ENCODE results near the gene RAB11FIP4.

Gene RAB11FIP4

DNA sequence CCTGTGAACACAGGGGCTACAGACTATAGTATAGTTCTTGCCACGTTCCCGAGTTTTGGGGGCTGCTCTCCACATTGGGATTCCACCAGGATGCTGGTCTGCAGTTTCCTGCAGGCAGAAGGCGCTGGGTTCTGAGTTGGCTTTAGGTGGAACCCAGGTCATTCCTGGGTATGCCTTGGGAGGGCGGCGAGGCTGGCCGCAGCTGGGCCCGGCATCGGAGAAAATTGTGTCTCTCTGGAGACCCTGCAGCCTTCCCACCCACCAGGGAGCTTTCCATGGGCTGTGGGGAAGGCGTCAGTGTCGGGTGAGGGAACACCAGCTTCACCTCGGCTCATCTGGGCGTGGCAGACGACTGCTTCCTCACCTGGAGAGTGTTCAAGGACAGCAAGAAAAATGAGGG, 183.6 kb downstream of the RAB11FIP4 start:
- TF ChIP-seq, protein P1, sequence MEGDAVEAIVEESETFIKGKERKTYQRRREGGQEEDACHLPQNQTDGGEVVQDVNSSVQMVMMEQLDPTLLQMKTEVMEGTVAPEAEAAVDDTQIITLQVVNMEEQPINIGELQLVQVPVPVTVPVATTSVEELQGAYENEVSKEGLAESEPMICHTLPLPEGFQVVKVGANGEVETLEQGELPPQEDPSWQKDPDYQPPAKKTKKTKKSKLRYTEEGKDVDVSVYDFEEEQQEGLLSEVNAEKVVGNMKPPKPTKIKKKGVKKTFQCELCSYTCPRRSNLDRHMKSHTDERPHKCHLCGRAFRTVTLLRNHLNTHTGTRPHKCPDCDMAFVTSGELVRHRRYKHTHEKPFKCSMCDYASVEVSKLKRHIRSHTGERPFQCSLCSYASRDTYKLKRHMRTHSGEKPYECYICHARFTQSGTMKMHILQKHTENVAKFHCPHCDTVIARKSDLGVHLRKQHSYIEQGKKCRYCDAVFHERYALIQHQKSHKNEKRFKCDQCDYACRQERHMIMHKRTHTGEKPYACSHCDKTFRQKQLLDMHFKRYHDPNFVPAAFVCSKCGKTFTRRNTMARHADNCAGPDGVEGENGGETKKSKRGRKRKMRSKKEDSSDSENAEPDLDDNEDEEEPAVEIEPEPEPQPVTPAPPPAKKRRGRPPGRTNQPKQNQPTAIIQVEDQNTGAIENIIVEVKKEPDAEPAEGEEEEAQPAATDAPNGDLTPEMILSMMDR (IDR thresholded peaks at IDR 0.05; ENCODE audit: low read depth, low read length, missing control alignments): no peak
- no peak overlapping the region for H3K4me3 ChIP-seq (ENCODE audit: low read depth, low read length)

GRCh38 chr17:31579265-31579664, 187.8 kb downstream of the RAB11FIP4 start:
- no peak for DNase-seq (ENCODE audit: low read depth)

More for the DNA sequence above, 183.6 kb downstream of the RAB11FIP4 start:
- no peak for DNase-seq (ENCODE audit: low read depth)

DNA sequence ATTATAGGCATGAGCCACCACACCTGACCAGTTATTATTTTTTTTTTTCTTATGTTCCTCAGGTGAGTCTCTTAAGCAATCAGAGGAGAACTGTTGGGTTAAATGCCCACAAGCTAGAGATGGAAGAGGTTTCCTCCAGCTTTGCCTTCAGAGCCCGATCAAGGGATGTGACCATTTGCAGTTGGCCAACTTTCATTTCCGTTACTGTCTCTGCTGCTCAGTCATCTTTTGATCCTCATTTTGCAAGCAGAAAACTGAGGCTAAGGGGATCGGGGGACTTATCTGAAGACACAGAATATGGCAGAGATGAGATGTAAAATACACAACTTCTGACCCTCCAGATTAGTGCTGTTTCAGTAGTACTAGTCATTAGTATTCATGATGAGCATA, 188.8 kb downstream of the RAB11FIP4 start:
- no peak for DNase-seq (ENCODE audit: low read depth)
- no peak overlapping the region for H3K4me3 ChIP-seq (ENCODE audit: low read depth, low read length)

More at GRCh38 chr17:31579265-31579664, 187.8 kb downstream of the RAB11FIP4 start:
- no peak overlapping the region for H3K4me3 ChIP-seq (ENCODE audit: low read depth, low read length)
- TF ChIP-seq, protein P1 (IDR thresholded peaks at IDR 0.05; ENCODE audit: low read depth, low read length, missing control alignments): no peak

DNA sequence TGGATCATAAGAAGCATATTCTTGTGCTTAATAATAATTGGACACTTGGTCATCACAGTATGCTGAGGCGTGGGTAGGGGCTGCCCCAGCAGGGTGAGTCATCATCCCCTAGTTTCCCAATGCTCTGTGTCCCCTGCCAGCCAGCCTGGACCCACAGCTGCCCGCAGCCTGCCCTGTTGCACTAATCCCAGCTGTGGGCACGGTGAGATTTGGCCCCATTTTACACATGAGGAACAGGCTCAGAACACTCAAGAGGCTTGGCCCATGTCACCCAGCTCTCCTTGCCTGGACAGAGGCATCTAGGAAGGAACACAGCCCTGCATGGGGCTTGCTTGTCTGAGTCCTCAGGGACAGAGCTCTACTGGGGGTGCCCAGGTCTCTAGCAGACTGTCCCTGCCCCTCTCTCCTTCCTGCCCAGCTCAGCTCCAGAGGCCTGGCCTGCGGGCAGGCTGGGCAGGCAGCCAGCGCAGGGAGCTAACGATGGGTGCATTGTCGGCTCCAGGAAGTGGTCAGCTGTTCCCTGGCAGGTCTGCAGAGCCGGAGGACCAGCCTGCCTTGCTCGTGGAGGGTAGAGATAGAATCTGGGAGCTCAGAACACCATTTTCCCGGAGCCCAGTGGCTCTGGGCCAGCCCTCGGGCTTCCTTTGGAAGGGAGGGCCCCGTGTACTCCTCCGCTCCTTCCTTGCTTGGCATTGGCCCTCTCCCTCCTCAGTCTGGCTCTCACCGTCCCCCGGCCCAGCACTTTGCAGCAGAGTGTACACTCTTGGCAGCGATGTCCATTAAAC, 189.4 kb downstream of the RAB11FIP4 start:
- no peak for DNase-seq (ENCODE audit: low read depth)
- H3K4me3 ChIP-seq (ENCODE audit: low read depth, low read length): no peak overlapping the region
- TF ChIP-seq, protein P1 (IDR thresholded peaks at IDR 0.05; ENCODE audit: low read depth, low read length, missing control alignments): no peak

More for the DNA sequence above, 188.8 kb downstream of the RAB11FIP4 start:
- TF ChIP-seq, protein P1 (IDR thresholded peaks at IDR 0.05; ENCODE audit: low read depth, low read length, missing control alignments): no peak

- no peak for DNase-seq (ENCODE audit: low read depth)
Observed at GRCh38 chr17:31581491-31581890, 190.0 kb downstream of the RAB11FIP4 start.

GRCh38 chr17:31582151-31582907, 190.9 kb downstream of the RAB11FIP4 start:
- no peak overlapping the region for H3K4me3 ChIP-seq (ENCODE audit: low read depth, low read length)
- TF ChIP-seq, protein P1 (IDR thresholded peaks at IDR 0.05; ENCODE audit: low read depth, low read length, missing control alignments): no peak
- peak; percentile 3 for DNase-seq (ENCODE audit: low read depth)

More at GRCh38 chr17:31581491-31581890, 190.0 kb downstream of the RAB11FIP4 start:
- H3K4me3 ChIP-seq (ENCODE audit: low read depth, low read length): no peak overlapping the region
- TF ChIP-seq, protein P1 (IDR thresholded peaks at IDR 0.05; ENCODE audit: low read depth, low read length, missing control alignments): no peak
